ENCODE data around the gene OAS3. TPM values are rescaled to one million over a fixed set of nuclear protein-coding genes. Genes with fewer than 3 reads are reported as not detected.

Gene OAS3
- total RNA-seq = 10 to 100 TPM; 11.9 to 13.7 TPM

GRCh38 chr12:112937741-112938719 is at the start of gene OAS3:
TSS of gene OAS3 (plus strand) at chr12:112938474. CDS start at chr12:112938531, 57 bp downstream.
- ATAC-seq (ENCODE audit: insufficient number of reproducible peaks, low FRiP score, low read depth) = peak; percentile 57
- no peak for TF ChIP-seq CTCF (IDR thresholded peaks at IDR 0.05)
- DNase-seq (ENCODE audit: low spot score) = peak; percentile 54

GRCh38 chr12:112891093-112892024 is 46.9 kb upstream of the OAS3 start:
- DNase-seq (ENCODE audit: low spot score) (no peak), ATAC-seq (ENCODE audit: insufficient number of reproducible peaks, low FRiP score, low read depth) (no peak)
- no peaks in the 10 kb centered on the region for H3K36me3 ChIP-seq
- no peak overlapping the region for H3K4me3 ChIP-seq
- no peak for TF ChIP-seq CTCF (IDR thresholded peaks at IDR 0.05)
- H3K9me3 ChIP-seq = no peaks in the 10 kb centered on the region
- no peak overlapping the region for H3K27ac ChIP-seq
- no peaks in the 10 kb centered on the region for H3K27me3 ChIP-seq (replicated peaks; ENCODE audit: insufficient read depth)
- no peaks in the 10 kb centered on the region for H3K4me1 ChIP-seq (ENCODE audit: control insufficient read depth in 1 of 2, low read depth in 2 of 2)

More at GRCh38 chr12:112937741-112938719, at the start of gene OAS3:
- Histone ChIP-seq H3K4me3 (peak within 1 kb of the TSS; percentile 85), H3K27ac (peak within 1 kb of the TSS; percentile 53 to 59), H3K4me1 (ENCODE audit: control insufficient read depth in 1 of 2, low read depth in 2 of 2) (peaks cover 4 to 17% of the 10 kb centered on the region in 2 donors), H3K9me3 (no peaks in the 10 kb centered on the region), H3K27me3 (replicated peaks; ENCODE audit: insufficient read depth) (no peaks in the 10 kb centered on the region), H3K36me3 (no peaks in the 10 kb centered on the region)

GRCh38 chr12:112892856-112893255 is 45.4 kb upstream of the OAS3 start:
- Histone ChIP-seq H3K4me3 (no peak overlapping the region), H3K9me3 (no peaks in the 10 kb centered on the region), H3K36me3 (no peaks in the 10 kb centered on the region), H3K4me1 (ENCODE audit: control insufficient read depth in 1 of 2, low read depth in 2 of 2) (no peaks in the 10 kb centered on the region), H3K27me3 (replicated peaks; ENCODE audit: insufficient read depth) (no peaks in the 10 kb centered on the region), H3K27ac (no peak overlapping the region)
- DNase-seq (ENCODE audit: low spot score) = no peak
- TF ChIP-seq CTCF (IDR thresholded peaks at IDR 0.05) = no peak
- no peak for ATAC-seq (ENCODE audit: insufficient number of reproducible peaks, low FRiP score, low read depth)

- H3K9me3 ChIP-seq = no peaks in the 10 kb centered on the region
- no peak for DNase-seq (ENCODE audit: low spot score)
- H3K27ac ChIP-seq = no peak overlapping the region
- no peaks in the 10 kb centered on the region for H3K4me1 ChIP-seq (ENCODE audit: control insufficient read depth in 1 of 2, low read depth in 2 of 2)
- no peak for ATAC-seq (ENCODE audit: insufficient number of reproducible peaks, low FRiP score, low read depth)
- no peaks in the 10 kb centered on the region for H3K36me3 ChIP-seq
- no peak for TF ChIP-seq CTCF (IDR thresholded peaks at IDR 0.05)
- no peak overlapping the region for H3K4me3 ChIP-seq
- H3K27me3 ChIP-seq (replicated peaks; ENCODE audit: insufficient read depth) = no peaks in the 10 kb centered on the region
Observed at GRCh38 chr12:112894128-112894527, 44.1 kb upstream of the OAS3 start.

GRCh38 chr12:112898380-112898779 is 39.9 kb upstream of the OAS3 start:
- DNase-seq (ENCODE audit: low spot score) (no peak), ATAC-seq (ENCODE audit: insufficient number of reproducible peaks, low FRiP score, low read depth) (no peak)
- Histone ChIP-seq H3K9me3 (no peaks in the 10 kb centered on the region), H3K36me3 (no peaks in the 10 kb centered on the region), H3K4me3 (no peak overlapping the region), H3K27ac (no peak overlapping the region), H3K4me1 (ENCODE audit: control insufficient read depth in 1 of 2, low read depth in 2 of 2) (peaks cover 10% of the 10 kb centered on the region in 2 donors), H3K27me3 (replicated peaks; ENCODE audit: insufficient read depth) (no peaks in the 10 kb centered on the region)
- no peak for TF ChIP-seq CTCF (IDR thresholded peaks at IDR 0.05)
